ENCODE results near the gene KSR1. TPM values are rescaled to one million over a fixed set of nuclear protein-coding genes. Genes with fewer than 3 reads are reported as not detected.
A peak's percentile ranks its signal among the peaks of the same experiment; 100 is the strongest.
"Not testable (repeated sequence)": the region's sequence is repeated elsewhere in the genome, so short reads cannot be mapped to it uniquely, and the experiment has no call there.

KSR1 gene
- total and polyA plus RNA-seq, 5 experiments from 2014 or later: 0.73 to 25.4 (median 2.0) TPM

- H3K36me3 Mint-ChIP-seq: no peaks in the 10 kb centered on the region
- ATAC-seq: no peak
- no peaks in the 10 kb centered on the region for H3K4me1 Mint-ChIP-seq
- peak in 1 of 10 donors; percentile 10 for DNase-seq
- H3K27me3 Mint-ChIP-seq: peaks cover 0 to 1% (median 0%) of the 10 kb centered on the region in 5 donors
- no peaks in the 10 kb centered on the region for H3K9me3 Mint-ChIP-seq
- POLR2A ChIA-PET: no interaction called here
- no peak overlapping the region for H3K27ac Mint-ChIP-seq
- no peak overlapping the region for H3K4me3 Mint-ChIP-seq
Measured at GRCh38 chr17:27668488-27668823, 212.2 kb downstream of the KSR1 start.

GRCh38 chr17:27669136-27669535, 212.9 kb downstream of the KSR1 start:
- H3K4me3 Mint-ChIP-seq: no peak overlapping the region
- no peaks in the 10 kb centered on the region for H3K36me3 Mint-ChIP-seq
- H3K4me1 Mint-ChIP-seq: no peaks in the 10 kb centered on the region
- peaks cover 0 to 1% (median 0%) of the 10 kb centered on the region in 5 donors for H3K27me3 Mint-ChIP-seq
- no peaks in the 10 kb centered on the region for H3K9me3 Mint-ChIP-seq
- ATAC-seq: no peak
- no peak overlapping the region for H3K27ac Mint-ChIP-seq
- POLR2A ChIA-PET: no interaction called here
- DNase-seq: no peak

- no peak overlapping the region for H3K27ac Mint-ChIP-seq
- H3K9me3 Mint-ChIP-seq: no peaks in the 10 kb centered on the region
- no peak overlapping the region for H3K4me3 Mint-ChIP-seq
Measured at GRCh38 chr17:27669850-27670249, 213.6 kb downstream of the KSR1 start.

GRCh38 chr17:27670791-27671590, 214.7 kb downstream of the KSR1 start:
- Mint-ChIP-seq H3K27ac (no peak overlapping the region), H3K27me3 (peaks cover 0 to 5% (median 1%) of the 10 kb centered on the region in 5 donors), H3K4me1 (no peaks in the 10 kb centered on the region), H3K4me3 (no peak overlapping the region), H3K9me3 (no peaks in the 10 kb centered on the region), H3K36me3 (no peaks in the 10 kb centered on the region)
- POLR2A ChIA-PET: no interaction called here
- no peak for ATAC-seq
- no peak for DNase-seq

More at GRCh38 chr17:27669850-27670249, 213.6 kb downstream of the KSR1 start:
- DNase-seq: peak in 1 of 10 donors; percentile 10
- no peaks in the 10 kb centered on the region for H3K4me1 Mint-ChIP-seq
- POLR2A ChIA-PET: no interaction called here
- H3K36me3 Mint-ChIP-seq: no peaks in the 10 kb centered on the region
- no peak for ATAC-seq
- H3K27me3 Mint-ChIP-seq: peaks cover 0 to 1% (median 0%) of the 10 kb centered on the region in 5 donors

GRCh38 chr17:27671591-27671910, 215.3 kb downstream of the KSR1 start:
- Mint-ChIP-seq H3K27me3 (peaks cover 0 to 6% (median 2%) of the 10 kb centered on the region in 5 donors), H3K27ac (no peak overlapping the region), H3K4me1 (no peaks in the 10 kb centered on the region), H3K36me3 (no peaks in the 10 kb centered on the region), H3K9me3 (no peaks in the 10 kb centered on the region), H3K4me3 (no peak overlapping the region)
- no peak for ATAC-seq
- POLR2A ChIA-PET: no interaction called here
- no peak for DNase-seq

- DNase-seq, H3K4me3 Mint-ChIP-seq, POLR2A ChIA-PET, H3K36me3 Mint-ChIP-seq, H3K4me1 Mint-ChIP-seq, H3K27ac Mint-ChIP-seq, ATAC-seq, H3K9me3 Mint-ChIP-seq, H3K27me3 Mint-ChIP-seq: not testable (repeated sequence)
Measured at GRCh38 chr17:27671977-27672480, 215.8 kb downstream of the KSR1 start.

GRCh38 chr17:27674335-27674734, 218.1 kb downstream of the KSR1 start:
- no peak for ATAC-seq
- H3K9me3 Mint-ChIP-seq: no peaks in the 10 kb centered on the region
- no peaks in the 10 kb centered on the region for H3K36me3 Mint-ChIP-seq
- POLR2A ChIA-PET: no interaction called here
- DNase-seq: no peak
- H3K4me3 Mint-ChIP-seq: no peak overlapping the region
- H3K27me3 Mint-ChIP-seq: peaks cover 0 to 9% (median 2%) of the 10 kb centered on the region in 5 donors
- H3K27ac Mint-ChIP-seq: no peak overlapping the region
- no peaks in the 10 kb centered on the region for H3K4me1 Mint-ChIP-seq

Other genes starting within 250 kb of the KSR1 start
- 100 to 1,000 TPM; 154 to 159 TPM for gene WSB1, start 162.3 kb upstream of the KSR1 start, total RNA-seq
- 100 to 1,000 TPM; 128 to 186 (median 132) TPM for gene WSB1, start 162.3 kb upstream of the KSR1 start, polyA plus RNA-seq
- gene LGALS9, start 174.7 kb downstream of the KSR1 start, total RNA-seq: 1 to 10 TPM; 8.5 to 9.7 TPM
- gene LGALS9, start 174.7 kb downstream of the KSR1 start, polyA plus RNA-seq: 1 to 10 TPM; 4.5 to 8.4 (median 5.2) TPM